Fibroblast of mammary gland (primary cell): ENCODE results near the gene GPR176.

Experiments
- DNase-seq: peaks from one replicate; pipeline ENCODE4 v3.0.0-alpha.2; 2010; ENCODE audit warnings: low read depth
- H3K4me3 ChIP-seq: 2 replicates; pipeline ENCODE4 v1.5.1; 2011; ENCODE audit warnings: low read depth, mild to moderate bottlenecking, low read length, moderate library complexity; ENCODE audit not compliant: control insufficient read depth
- TF ChIP-seq, protein P1 (sequence below): conservative IDR thresholded peaks from 2 replicates; pipeline ENCODE4 v1.5.1; 2011; ENCODE audit warnings: low read depth, low read length, inconsistent platforms; ENCODE audit not compliant: control insufficient read depth, insufficient read depth

GPR176 gene

DNA sequence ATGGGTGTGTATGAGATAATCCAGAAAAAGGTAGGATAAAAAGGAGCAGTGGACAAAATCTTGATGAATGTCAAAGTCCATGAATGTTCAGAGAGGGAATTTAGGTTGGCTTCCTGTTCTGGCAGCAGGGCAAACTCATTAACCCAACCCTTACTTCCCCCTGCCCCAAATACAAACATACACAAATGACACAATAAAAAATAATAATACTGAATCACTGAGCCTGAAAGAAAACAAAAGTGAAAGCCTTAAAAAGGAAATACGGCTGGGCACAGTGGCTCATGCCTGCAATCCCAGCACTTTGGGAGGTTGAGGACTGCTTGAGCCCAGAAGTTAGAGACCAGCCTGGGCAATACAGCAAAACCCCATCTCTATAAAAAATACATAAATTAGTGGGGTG lies 62.9 kb downstream of the GPR176 start:
- H3K4me3 ChIP-seq, result no peak overlapping the region
- DNase-seq, result no peak
- TF ChIP-seq, protein P1, sequence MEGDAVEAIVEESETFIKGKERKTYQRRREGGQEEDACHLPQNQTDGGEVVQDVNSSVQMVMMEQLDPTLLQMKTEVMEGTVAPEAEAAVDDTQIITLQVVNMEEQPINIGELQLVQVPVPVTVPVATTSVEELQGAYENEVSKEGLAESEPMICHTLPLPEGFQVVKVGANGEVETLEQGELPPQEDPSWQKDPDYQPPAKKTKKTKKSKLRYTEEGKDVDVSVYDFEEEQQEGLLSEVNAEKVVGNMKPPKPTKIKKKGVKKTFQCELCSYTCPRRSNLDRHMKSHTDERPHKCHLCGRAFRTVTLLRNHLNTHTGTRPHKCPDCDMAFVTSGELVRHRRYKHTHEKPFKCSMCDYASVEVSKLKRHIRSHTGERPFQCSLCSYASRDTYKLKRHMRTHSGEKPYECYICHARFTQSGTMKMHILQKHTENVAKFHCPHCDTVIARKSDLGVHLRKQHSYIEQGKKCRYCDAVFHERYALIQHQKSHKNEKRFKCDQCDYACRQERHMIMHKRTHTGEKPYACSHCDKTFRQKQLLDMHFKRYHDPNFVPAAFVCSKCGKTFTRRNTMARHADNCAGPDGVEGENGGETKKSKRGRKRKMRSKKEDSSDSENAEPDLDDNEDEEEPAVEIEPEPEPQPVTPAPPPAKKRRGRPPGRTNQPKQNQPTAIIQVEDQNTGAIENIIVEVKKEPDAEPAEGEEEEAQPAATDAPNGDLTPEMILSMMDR, result no peak

DNA sequence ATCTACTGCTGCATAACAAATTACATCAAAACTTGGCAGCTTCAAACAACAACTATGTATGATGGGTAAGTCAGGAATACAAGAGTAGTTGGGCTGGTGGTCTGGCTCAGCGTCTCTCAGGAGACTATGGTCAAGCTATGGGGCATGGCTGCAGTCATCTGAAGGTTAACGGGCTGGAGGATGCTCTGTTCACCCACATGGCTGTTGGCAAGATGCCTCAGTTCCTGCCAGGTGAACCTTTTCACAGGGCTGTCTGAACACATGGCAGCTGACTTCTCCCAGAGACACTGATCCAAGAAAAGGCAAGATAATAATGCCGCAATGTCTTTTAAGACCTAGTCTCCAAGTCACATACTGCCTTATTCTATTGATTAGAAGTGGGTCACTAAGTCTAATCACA lies 63.7 kb downstream of the GPR176 start:
- TF ChIP-seq, protein P1, result no peak

DNA sequence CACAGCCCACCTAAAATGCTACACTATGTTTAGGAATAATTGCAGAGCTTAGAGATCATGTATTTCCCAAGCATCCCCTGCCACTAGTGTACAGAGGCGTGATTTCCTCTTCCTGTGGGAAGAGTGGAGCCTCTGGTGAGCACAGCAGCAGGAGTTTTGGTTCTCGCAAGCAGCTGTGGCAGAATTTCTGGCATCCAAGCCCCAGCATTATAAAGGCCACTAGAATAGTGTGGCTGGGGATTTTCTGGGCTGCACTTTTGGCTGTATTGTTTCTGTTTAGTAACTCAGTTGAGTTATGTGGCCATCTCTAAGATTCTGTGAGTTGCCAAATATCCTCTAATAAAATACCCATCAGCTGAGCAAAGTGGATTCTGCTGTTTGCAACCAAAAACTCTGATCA lies 64.7 kb downstream of the GPR176 start:
- TF ChIP-seq, protein P1, result no peak
- H3K4me3 ChIP-seq, result no peak overlapping the region
- peak; percentile 32 for DNase-seq

More for the DNA sequence above, 63.7 kb downstream of the GPR176 start:
- H3K4me3 ChIP-seq, result no peak overlapping the region
- DNase-seq, result no peak

DNA sequence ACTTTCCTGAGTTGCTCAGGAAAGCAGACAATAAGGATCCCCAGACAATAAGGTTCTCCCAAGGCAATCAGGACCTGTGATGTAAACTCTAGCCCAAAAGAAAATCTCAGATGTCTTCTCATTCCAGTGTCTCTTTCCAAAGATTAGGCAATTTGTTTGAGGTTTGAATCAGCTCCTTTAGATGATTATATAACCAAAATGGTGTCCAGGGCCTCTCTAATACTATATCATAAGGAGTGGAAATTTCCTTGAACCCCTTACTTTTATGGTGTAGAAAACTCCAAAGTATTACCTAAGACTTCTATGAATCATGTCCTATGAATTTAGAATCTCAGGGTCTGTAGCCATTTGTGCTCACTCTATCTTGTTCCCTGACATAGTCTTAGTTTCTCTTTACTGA lies 65.9 kb downstream of the GPR176 start:
- TF ChIP-seq, protein P1, result no peak
- no peak overlapping the region for H3K4me3 ChIP-seq
- peak; percentile 61 for DNase-seq

DNA sequence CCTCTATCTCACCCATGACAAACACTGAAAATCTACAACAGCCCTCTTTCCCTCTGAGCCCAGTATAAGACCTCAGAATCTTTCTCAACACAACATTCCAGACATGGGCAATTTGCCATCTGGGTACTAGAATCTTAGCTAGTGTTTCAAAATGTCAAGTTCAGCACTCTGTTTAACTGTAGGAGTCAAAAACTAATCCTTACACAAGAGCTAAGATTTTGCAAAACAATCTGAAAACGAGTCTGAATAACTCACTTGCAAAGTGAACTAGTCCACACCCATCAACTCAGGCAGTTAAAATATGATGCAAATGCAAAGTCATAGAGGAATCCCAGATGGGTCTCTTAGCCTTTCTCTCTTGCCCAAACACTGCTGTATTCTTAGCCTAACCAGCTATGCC lies 67.8 kb downstream of the GPR176 start:
- H3K4me3 ChIP-seq, result no peak overlapping the region
- peak; percentile 84 for DNase-seq
- TF ChIP-seq, protein P1, result no peak

DNA sequence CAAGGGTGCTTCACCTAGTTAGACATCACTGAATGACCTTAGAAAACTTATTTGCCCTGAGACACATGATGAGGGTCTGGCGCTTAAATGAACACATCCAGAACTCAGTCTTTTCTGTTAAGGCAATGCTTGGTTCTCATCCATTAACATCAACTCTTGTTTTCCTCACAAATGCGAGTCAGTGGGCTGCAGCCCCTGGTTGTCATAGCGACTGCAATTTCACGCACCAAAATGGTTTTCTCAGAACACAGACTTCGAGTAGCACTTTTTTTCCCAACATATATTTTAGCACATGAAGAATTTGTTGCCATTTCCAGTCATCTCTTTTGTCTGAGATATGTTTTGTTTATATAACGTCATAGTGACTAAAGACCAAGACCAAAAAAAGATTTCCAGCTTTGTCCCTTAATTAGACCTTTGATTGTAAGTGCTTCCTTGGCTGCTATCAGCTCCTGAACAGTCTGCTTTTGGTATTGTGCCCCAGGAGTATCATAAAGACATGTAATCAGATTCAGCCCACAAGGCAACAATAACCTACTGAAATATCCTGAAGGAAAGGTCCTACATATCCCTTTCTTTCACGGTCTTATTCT lies 68.5 kb downstream of the GPR176 start:
- DNase-seq, result peak; percentile 46
- H3K4me3 ChIP-seq, result no peak overlapping the region
- TF ChIP-seq, protein P1, result no peak

DNA sequence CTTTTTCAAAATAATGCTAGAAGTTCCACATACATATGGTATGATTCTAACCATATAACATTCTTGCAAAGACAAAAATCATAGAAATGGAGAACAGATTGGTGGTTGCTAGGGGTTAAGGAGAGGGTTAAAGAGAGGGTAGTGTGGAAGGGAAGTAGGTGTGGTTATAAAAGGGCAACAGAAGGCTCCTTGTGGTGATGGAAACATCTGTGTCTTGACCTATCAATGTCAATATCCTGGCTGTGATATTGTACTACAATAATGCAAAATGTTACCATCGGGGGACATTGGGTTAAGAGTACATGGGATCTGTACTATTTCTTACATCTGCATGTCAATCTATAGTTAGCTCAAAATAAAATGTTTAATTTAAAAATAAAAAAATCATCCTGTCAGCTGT lies 69.6 kb downstream of the GPR176 start:
- no peak for DNase-seq
- TF ChIP-seq, protein P1, result no peak

More for the DNA sequence above, 69.6 kb downstream of the GPR176 start:
- H3K4me3 ChIP-seq, result no peak overlapping the region
